ENCODE results near the gene SUN5.

DNA sequence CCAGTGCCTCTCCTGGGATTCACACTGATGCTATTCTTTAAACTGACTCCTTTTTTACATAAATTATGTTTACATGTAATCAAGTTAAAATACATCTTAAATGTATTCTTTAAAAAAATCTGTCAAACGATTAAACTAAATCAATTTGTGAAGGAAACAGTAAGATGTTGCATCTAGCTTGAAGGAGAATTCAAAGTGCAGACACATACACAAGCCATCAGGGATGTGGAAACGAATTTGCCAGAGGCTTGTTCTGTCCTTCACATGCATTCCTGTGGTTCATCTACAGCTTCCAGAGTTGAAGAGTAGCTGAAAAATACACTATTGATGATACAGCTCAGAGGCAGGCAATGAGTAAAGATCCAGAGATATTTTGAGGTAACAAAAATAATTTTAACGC is 42.2 kb upstream of the SUN5 start:
- TF ChIP-seq GATA2 (IDR thresholded peaks at IDR 0.05; ENCODE audit: low read depth, low read length) (no peak), GATA3 (IDR thresholded peaks at IDR 0.05; ENCODE audit: low read depth, low read length) (no peak)

Data from SH-SY5Y (cell line).